Upper lobe of left lung (tissue), 6 donors: Measurements from ENCODE around the gene LRCH1. TPM values are rescaled to one million over a fixed set of nuclear protein-coding genes. Genes with fewer than 3 reads are reported as not detected.

Experiments
- ATAC-seq, 2 donors: fragments of 200-7000 bp; cut with Tn5 transposase; one replicate each; pipeline ENCODE4 v1.9.1; 2022; ENCODE audit warnings: mild to moderate bottlenecking in 2 of 2, moderate library complexity in 2 of 2; ENCODE audit not compliant: low FRiP score in 2 of 2
- DNase-seq, 2 donors: peaks; one replicate each; pipeline ENCODE4 v3.0.0-alpha.2; 2019 to 2020
- H3K27ac ChIP-seq, 4 donors: fragments of 200-600 bp; sonication (generic); one replicate each; pipeline ENCODE4 v1.5.1; 2016 to 2019
- H3K27me3 ChIP-seq, 4 donors: fragments of 200-600 bp; sonication (generic); one replicate each; pipeline ENCODE4 v1.5.1; 2017 to 2019
- H3K36me3 ChIP-seq, 4 donors: fragments of 200-600 bp; sonication (generic); one replicate each; pipeline ENCODE4 v1.5.1; 2016 to 2019
- H3K4me1 ChIP-seq, 4 donors: fragments of 200-600 bp; sonication (generic); one replicate each; pipeline ENCODE4 v1.5.1; 2018 to 2019
- H3K4me3 ChIP-seq, 4 donors: fragments of 200-600 bp; sonication (generic); one replicate each; pipeline ENCODE4 v1.5.1; 2017 to 2019; ENCODE audit warnings: mild to moderate bottlenecking in 2 of 4, moderate library complexity in 1 of 4
- H3K9me3 ChIP-seq, 4 donors: fragments of 200-600 bp; sonication (generic); one replicate each; pipeline ENCODE4 v1.5.1; 2018 to 2019
- CTCF ChIP-seq, 6 experiments: fragments of 450-650 bp in 4 of 6; fragments of 200-600 bp in 2 of 6; sonication (generic) in 2 of 6; IDR thresholded peaks; one replicate each; pipeline ENCODE4 v1.5.1; 2016 to 2019; ENCODE audit warnings: antibody characterized with exemption in 6 of 6
- EP300 ChIP-seq, 4 donors: sonication (generic); formaldehyde crosslinking; IDR thresholded peaks; one replicate each; pipeline ENCODE4 v1.5.1; 2017; ENCODE audit warnings: antibody characterized with exemption in 4 of 4, control low read depth in 2 of 4
- POLR2A ChIP-seq, 4 donors: fragments of 450-650 bp; IDR thresholded peaks; one replicate each; pipeline ENCODE4 v1.5.1; 2016 to 2017; ENCODE audit warnings: antibody characterized with exemption in 4 of 4, mild to moderate bottlenecking in 2 of 4
- POLR2AphosphoS5 ChIP-seq, 2 donors: sonication (generic); formaldehyde crosslinking; IDR thresholded peaks; one replicate each; pipeline ENCODE4 v1.5.1; 2017; ENCODE audit warnings: antibody characterized with exemption in 2 of 2
- WGBS, 2 donors: methylation state at CpG; one replicate each; pipeline ENCODE4 v1.1.5; 2017 to 2018; 5-methylcytosine and 5-hydroxymethylcytosine counted together
- total RNA-seq, 6 donors: library from RNA; depleted of rRNA in 4 of 6; stranded (reverse); fragments of >200 nt in 4 of 6; gene quantifications; one replicate each; pipeline versions ENCODE4 v1.1.0 to v1.2.1, GENCODE V29; 2016 to 2021
- donor health status: DM: no; HTN: no; CAD: no; lungs with moderate emphysema.
- donor health status: DM: no; HTN: yes; CAD: no; lungs with severe emphysema.

Gene LRCH1
- total RNA-seq, 6 donors from 2014 or later = 17.2 to 27.0 (median 22.7) TPM

DNA sequence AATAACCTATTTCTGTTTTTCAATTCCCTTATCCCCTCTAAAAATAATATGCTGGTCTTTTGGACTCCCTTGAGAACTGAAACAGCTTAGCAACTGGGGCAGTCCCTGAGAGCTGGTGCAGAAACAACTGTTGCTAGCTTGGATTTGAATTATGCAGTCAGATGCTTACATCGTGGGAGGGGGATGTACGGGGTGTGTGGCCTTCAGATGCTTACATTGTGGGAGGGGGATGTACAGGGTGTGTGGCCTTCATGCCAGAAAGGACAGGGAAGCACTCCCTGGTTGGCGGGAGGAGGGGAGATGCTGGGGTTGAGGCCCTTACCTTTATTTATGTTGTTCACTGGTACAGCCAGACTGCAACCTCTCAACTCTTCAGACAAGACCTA is 25.6 kb downstream of the LRCH1 start:
- no peak for DNase-seq
- peak overlapping the region in 1 of 4 donors; percentile 38 for H3K27ac ChIP-seq
- no peaks in the 10 kb centered on the region for H3K36me3 ChIP-seq
- no peaks in the 10 kb centered on the region for H3K27me3 ChIP-seq
- H3K4me1 ChIP-seq = peaks cover 20 to 38% (median 29%) of the 10 kb centered on the region in 4 donors
- 60 to 79% methylated on average over 3 of the region's 3 CpGs for WGBS, 2 donors
- TF ChIP-seq POLR2A (IDR thresholded peaks at IDR 0.05) (no peak), EP300 (IDR thresholded peaks at IDR 0.05) (no peak), POLR2AphosphoS5 (IDR thresholded peaks at IDR 0.05) (no peak), CTCF (IDR thresholded peaks at IDR 0.05) (no peak)
- no peak overlapping the region for H3K4me3 ChIP-seq
- no peak for ATAC-seq
- no peaks in the 10 kb centered on the region for H3K9me3 ChIP-seq

DNA sequence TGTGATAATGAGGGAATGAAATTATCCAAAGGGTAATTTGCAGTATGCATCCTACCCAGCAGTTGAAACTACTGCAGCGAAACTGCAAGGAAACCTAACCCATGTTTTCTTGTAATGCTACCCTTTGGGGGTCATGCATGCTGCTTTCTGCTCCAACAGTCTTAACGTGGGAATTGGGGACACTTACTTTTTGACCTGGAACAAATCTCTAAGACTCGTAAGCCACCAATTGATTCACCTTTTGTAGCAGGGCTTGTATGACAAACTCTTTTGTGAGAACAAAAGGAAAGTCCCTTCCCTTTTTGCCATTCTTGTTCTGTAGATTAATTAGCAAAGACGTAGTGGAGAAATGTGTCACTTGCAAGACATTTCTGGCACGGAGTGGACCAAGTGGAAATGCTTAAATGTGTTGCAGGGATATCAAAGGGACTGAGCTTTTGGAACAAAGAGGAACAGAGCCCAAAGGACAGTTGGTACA is 27.4 kb downstream of the LRCH1 start:
- TF ChIP-seq POLR2A (IDR thresholded peaks at IDR 0.05) (no peak), POLR2AphosphoS5 (IDR thresholded peaks at IDR 0.05) (no peak), EP300 (IDR thresholded peaks at IDR 0.05) (no peak), CTCF (IDR thresholded peaks at IDR 0.05) (no peak)
- WGBS, 2 donors = 64 to 69% methylated on average over 5 of the region's 5 CpGs
- Histone ChIP-seq H3K27me3 (no peaks in the 10 kb centered on the region), H3K27ac (no peak overlapping the region), H3K4me3 (no peak overlapping the region), H3K4me1 (peaks cover 20 to 33% (median 24%) of the 10 kb centered on the region in 4 donors), H3K36me3 (no peaks in the 10 kb centered on the region), H3K9me3 (no peaks in the 10 kb centered on the region)
- ATAC-seq = no peak
- no peak for DNase-seq

GRCh38 chr13:46582190-46582589 is 29.2 kb downstream of the LRCH1 start:
- Histone ChIP-seq H3K27me3 (no peaks in the 10 kb centered on the region), H3K27ac (no peak overlapping the region), H3K4me3 (no peak overlapping the region), H3K4me1 (peaks cover 14 to 36% (median 23%) of the 10 kb centered on the region in 4 donors), H3K9me3 (no peaks in the 10 kb centered on the region), H3K36me3 (no peaks in the 10 kb centered on the region)
- DNase-seq (no peak), ATAC-seq (no peak)
- no peak for TF ChIP-seq POLR2A (IDR thresholded peaks at IDR 0.05)
- TF ChIP-seq EP300 (IDR thresholded peaks at IDR 0.05) = no peak
- no peak for TF ChIP-seq CTCF (IDR thresholded peaks at IDR 0.05)
- no peak for TF ChIP-seq POLR2AphosphoS5 (IDR thresholded peaks at IDR 0.05)
- 87 to 88% methylated on average over 2 of the region's 2 CpGs for WGBS, 2 donors

- Histone ChIP-seq H3K4me1 (peaks cover 12 to 25% (median 23%) of the 10 kb centered on the region in 4 donors), H3K9me3 (no peaks in the 10 kb centered on the region), H3K4me3 (no peak overlapping the region), H3K27me3 (no peaks in the 10 kb centered on the region), H3K36me3 (no peaks in the 10 kb centered on the region), H3K27ac (peak overlapping the region in 1 of 4 donors; percentile 3)
- no peak for DNase-seq
- TF ChIP-seq CTCF (IDR thresholded peaks at IDR 0.05) (no peak), EP300 (IDR thresholded peaks at IDR 0.05) (no peak), POLR2AphosphoS5 (IDR thresholded peaks at IDR 0.05) (no peak), POLR2A (IDR thresholded peaks at IDR 0.05) (no peak)
- ATAC-seq = peak in 1 of 2 donors; percentile 42
- WGBS, 2 donors = 59% methylated on average over 6 to 7 of the region's 7 CpGs
These were observed 34.0 kb downstream of the LRCH1 start for GRCh38 chr13:46586751-46587514.
